ENCODE results near the gene SYT17. TPM values are rescaled to one million over a fixed set of nuclear protein-coding genes. Genes with fewer than 3 reads are reported as not detected.

Gene SYT17
- total RNA-seq, 1 donor from 2014 or later, result 2.4 TPM

DNA sequence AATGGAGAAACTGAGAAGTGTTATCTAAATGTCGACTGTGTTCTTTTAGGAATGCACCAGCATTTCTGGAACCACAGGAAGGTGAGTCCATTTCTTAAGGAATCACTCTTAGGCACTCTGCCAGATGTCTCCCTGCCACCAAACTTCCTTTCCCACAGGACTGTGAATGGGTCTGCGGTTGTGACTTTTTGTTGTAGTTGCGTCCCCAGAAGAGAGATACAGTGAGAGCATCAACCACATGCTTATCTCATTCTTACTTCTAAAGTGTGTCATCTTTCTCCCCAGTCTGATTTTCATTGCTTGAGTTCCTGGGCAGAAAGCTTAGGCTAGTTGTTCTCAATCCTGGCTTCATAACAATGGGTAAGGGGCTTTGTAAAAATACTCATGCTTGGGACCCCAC lies 40.8 kb upstream of the SYT17 start:
- no peaks in the 10 kb centered on the region for H3K9me3 ChIP-seq
- no peak overlapping the region for H3K27ac ChIP-seq
- TF ChIP-seq CTCF (IDR thresholded peaks at IDR 0.05), result no peak

DNA sequence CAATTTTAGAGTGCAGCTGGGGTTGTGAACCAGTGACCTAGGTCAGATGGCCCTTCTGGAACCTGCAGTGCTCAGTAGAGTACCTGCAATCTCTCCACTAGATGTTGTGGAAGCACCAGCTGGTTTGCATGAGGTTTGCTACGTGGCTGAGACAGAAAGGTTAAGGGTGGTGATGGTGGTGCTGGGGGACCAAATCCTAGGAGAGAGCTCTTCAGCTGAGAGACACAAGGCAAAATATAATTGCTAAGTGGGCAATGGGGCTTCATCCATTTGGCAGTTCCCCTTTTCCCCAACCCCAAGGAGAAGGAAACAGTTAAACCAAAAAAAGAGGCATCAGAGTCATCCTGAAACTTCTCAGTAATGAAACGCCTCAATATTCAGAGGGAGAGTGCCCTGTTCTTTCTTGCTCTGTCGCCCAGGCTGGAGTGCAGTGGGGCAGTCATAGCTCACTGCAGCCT lies 40.3 kb upstream of the SYT17 start:
- Histone ChIP-seq H3K27me3 (no peaks in the 10 kb centered on the region), H3K4me1 (no peaks in the 10 kb centered on the region), H3K4me3 (no peak overlapping the region), H3K27ac (no peak overlapping the region), H3K36me3 (no peaks in the 10 kb centered on the region), H3K9me3 (no peaks in the 10 kb centered on the region)
- intact Hi-C loops (cut with DNase I), result no loop called here
- no peak for DNase-seq (ENCODE audit: low spot score in 2 of 2)
- no peak for TF ChIP-seq CTCF (IDR thresholded peaks at IDR 0.05)

More for the DNA sequence above, 40.8 kb upstream of the SYT17 start:
- intact Hi-C loops (cut with DNase I), result no loop called here
- H3K27me3 ChIP-seq, result no peaks in the 10 kb centered on the region
- no peaks in the 10 kb centered on the region for H3K4me1 ChIP-seq
- no peak for DNase-seq (ENCODE audit: low spot score in 2 of 2)
- H3K4me3 ChIP-seq, result no peak overlapping the region
- no peaks in the 10 kb centered on the region for H3K36me3 ChIP-seq

DNA sequence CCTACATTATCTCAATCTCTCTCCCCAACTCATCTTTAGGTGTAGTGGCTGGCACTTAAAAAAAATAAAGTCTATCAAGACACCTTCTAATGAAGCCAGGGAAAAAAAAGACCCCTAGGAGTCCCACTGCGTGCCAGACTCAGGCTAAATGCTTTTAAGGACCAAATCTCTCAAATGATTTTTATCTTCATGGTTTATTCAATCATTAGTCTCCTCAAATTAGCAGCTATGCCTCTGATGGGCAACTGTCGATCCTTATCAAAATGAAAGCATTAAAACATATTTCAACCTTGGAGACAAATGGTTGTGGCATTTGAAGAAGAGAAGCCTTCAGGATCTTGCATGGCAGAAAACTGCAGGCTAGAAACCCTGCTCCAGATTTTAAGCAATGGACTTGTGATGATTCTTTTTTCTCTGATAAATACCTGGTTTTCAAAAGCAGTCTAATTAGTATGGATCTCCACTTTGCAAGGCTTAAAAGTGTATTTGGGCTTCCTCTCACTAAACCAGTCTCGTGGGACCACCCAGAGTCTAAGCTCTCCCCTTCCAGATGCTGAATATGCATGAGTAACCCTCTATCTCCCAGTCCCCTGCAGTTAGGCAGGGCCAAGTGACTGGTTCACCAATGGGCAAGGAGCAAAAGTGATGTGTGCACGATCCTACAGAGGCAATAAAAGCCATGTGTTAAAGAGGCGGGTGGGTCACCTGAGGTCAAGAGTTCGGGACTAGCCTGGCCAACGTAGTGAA lies 39.4 kb upstream of the SYT17 start:
- intact Hi-C loops (cut with DNase I), result no loop called here
- Histone ChIP-seq H3K27me3 (no peaks in the 10 kb centered on the region), H3K4me3 (no peak overlapping the region), H3K4me1 (no peaks in the 10 kb centered on the region), H3K27ac (no peak overlapping the region), H3K36me3 (no peaks in the 10 kb centered on the region), H3K9me3 (no peaks in the 10 kb centered on the region)
- TF ChIP-seq CTCF (IDR thresholded peaks at IDR 0.05), result no peak
- no peak for DNase-seq (ENCODE audit: low spot score in 2 of 2)

DNA sequence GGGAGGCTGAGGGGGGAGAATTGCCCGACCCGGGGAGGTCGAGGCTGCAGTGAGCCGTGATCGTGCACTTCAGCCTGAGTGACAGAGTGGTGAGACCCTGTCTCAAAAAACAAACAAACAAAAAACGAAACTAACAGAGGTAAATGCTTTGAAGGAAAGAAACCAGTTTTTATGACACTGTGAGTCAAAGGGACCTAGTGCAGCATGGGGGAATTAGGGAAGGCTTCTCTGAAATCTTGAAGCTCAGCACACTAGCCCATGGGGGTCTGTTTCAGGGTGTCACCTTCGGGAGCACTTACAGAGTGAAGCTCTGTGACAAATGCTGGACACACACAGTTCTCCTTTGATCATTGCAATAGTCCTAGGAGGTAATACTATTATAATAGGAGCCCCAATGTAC lies 37.7 kb upstream of the SYT17 start:
- Histone ChIP-seq H3K27me3 (no peaks in the 10 kb centered on the region), H3K36me3 (no peaks in the 10 kb centered on the region), H3K4me1 (no peaks in the 10 kb centered on the region), H3K27ac (peak overlapping the region in 1 of 2 donors; percentile 49), H3K4me3 (no peak overlapping the region), H3K9me3 (no peaks in the 10 kb centered on the region)
- TF ChIP-seq CTCF (IDR thresholded peaks at IDR 0.05), result no peak
- no peak for DNase-seq (ENCODE audit: low spot score in 2 of 2)
- intact Hi-C loops (cut with DNase I), result no loop called here

- intact Hi-C loops (cut with DNase I), result no loop called here
- no peaks in the 10 kb centered on the region for H3K9me3 ChIP-seq
- no peaks in the 10 kb centered on the region for H3K4me1 ChIP-seq
- peak overlapping the region; percentile 47 to 49 for H3K27ac ChIP-seq
- no peaks in the 10 kb centered on the region for H3K27me3 ChIP-seq
- no peak overlapping the region for H3K4me3 ChIP-seq
- no peaks in the 10 kb centered on the region for H3K36me3 ChIP-seq
- TF ChIP-seq CTCF (IDR thresholded peaks at IDR 0.05), result no peak
- DNase-seq (ENCODE audit: low spot score in 2 of 2), result no peak
Measured at GRCh38 chr16:19130852-19131824, 36.9 kb upstream of the SYT17 start.

Data from ascending aorta (tissue), 2 donors.